GM18951 (cell line): Measurements from ENCODE around the gene COL16A1.

Source experiments
- POLR2A ChIP-seq: IDR thresholded peaks from 4 replicates; pipeline ENCODE4 v1.6.1; 2011; ENCODE audit warnings: mild to moderate bottlenecking; ENCODE audit not compliant: insufficient read length, insufficient read depth; ENCODE audit errors: extremely low read depth
- in situ Hi-C: fragments of 300-500 bp; cut with MboI; formaldehyde crosslinking; loops from one replicate; pipeline ENCODE4 v1.12.0; 2022; ENCODE audit warnings: low sequenced_read_pairs, mixed read lengths, inconsistent platforms; ENCODE audit not compliant: unreplicated experiment

COL16A1 gene

GRCh38 chr1:31646259-31646960 lies 57.4 kb downstream of the COL16A1 start:
- no peak for TF ChIP-seq POLR2A
- in situ Hi-C loops: no loop called here

GRCh38 chr1:31645274-31645568 lies 58.6 kb downstream of the COL16A1 start:
- TF ChIP-seq POLR2A: no peak
- in situ Hi-C loops: no loop called here

GRCh38 chr1:31644560-31645273 lies 59.1 kb downstream of the COL16A1 start, which contains the start of gene PEF1:
TSS of gene PEF1 (minus strand) at chr1:31644876. CDS start at chr1:31644864, 12 bp downstream.
- peak; percentile 65 for TF ChIP-seq POLR2A
- in situ Hi-C loops: no loop called here

- in situ Hi-C loops: no loop called here
- TF ChIP-seq POLR2A: peak; percentile 51
These were observed 59.7 kb downstream of the COL16A1 start for GRCh38 chr1:31643976-31644559.

- in situ Hi-C loops: no loop called here
- no peak for TF ChIP-seq POLR2A
These were observed 60.9 kb downstream of the COL16A1 start for GRCh38 chr1:31642897-31643296.

GRCh38 chr1:31642366-31642765 lies 61.5 kb downstream of the COL16A1 start:
- in situ Hi-C loops: no loop called here
- TF ChIP-seq POLR2A: no peak

GRCh38 chr1:31640964-31641363 lies 62.9 kb downstream of the COL16A1 start:
- in situ Hi-C loops: no loop called here
- TF ChIP-seq POLR2A: no peak

GRCh38 chr1:31640179-31640578 lies 63.6 kb downstream of the COL16A1 start:
- in situ Hi-C loops: no loop called here
- TF ChIP-seq POLR2A: no peak

- in situ Hi-C loops: no loop called here
- TF ChIP-seq POLR2A: no peak
These were observed 64.3 kb downstream of the COL16A1 start for GRCh38 chr1:31639543-31639942.

- in situ Hi-C loops: no loop called here
These were observed 65.7 kb downstream of the COL16A1 start for GRCh38 chr1:31637915-31638673.

GRCh38 chr1:31633117-31633516 lies 70.7 kb downstream of the COL16A1 start:
- in situ Hi-C loops: no loop called here

More at GRCh38 chr1:31637915-31638673, 65.7 kb downstream of the COL16A1 start:
- TF ChIP-seq POLR2A: no peak

GRCh38 chr1:31632649-31633048 lies 71.2 kb downstream of the COL16A1 start:
- in situ Hi-C loops: no loop called here
- TF ChIP-seq POLR2A: no peak

More at GRCh38 chr1:31633117-31633516, 70.7 kb downstream of the COL16A1 start:
- TF ChIP-seq POLR2A: no peak

- in situ Hi-C loops: no loop called here
These were observed 74.8 kb downstream of the COL16A1 start for GRCh38 chr1:31628931-31629556.

More at GRCh38 chr1:31628931-31629556, 74.8 kb downstream of the COL16A1 start:
- no peak for TF ChIP-seq POLR2A
